Activated CD8-positive, alpha-beta T cell treated with anti-CD3 and anti-CD28 coated beads for 36 hours (primary cell): ENCODE measurements around the gene FASN. TPM values are rescaled to one million over a fixed set of nuclear protein-coding genes. Genes with fewer than 3 reads are reported as not detected.
A peak's percentile ranks its signal among the peaks of the same experiment; 100 is the strongest.

Experiments
- ATAC-seq: fragments of 200-7000 bp; cut with Tn5 transposase; one replicate; pipeline ENCODE4 v1.10.0; 2021; ENCODE audit warnings: mild to moderate bottlenecking, moderate library complexity
- CTCF ChIA-PET: fragments of 350-600 bp; sonication (Branson Sonifier 250); formaldehyde crosslinking; loops from one replicate; lab custom pipeline; 2021; ENCODE audit warnings: antibody characterized with exemption; lab: Charles Lee
- POLR2A ChIA-PET: fragments of 350-600 bp; sonication (Branson Sonifier 250); formaldehyde crosslinking; loops from one replicate; lab custom pipeline; 2021; ENCODE audit warnings: antibody characterized with exemption; lab: Charles Lee
- DNase-seq: peaks from one replicate; pipeline ENCODE4 v3.0.0-alpha.2; 2020
- H3K27ac Mint-ChIP-seq: one replicate; pipeline ENCODE4 v1.8.0; 2021; ENCODE audit warnings: mild to moderate bottlenecking, mixed read lengths
- H3K27me3 Mint-ChIP-seq: one replicate; pipeline ENCODE4 v1.8.0; 2021; ENCODE audit warnings: mixed read lengths
- H3K36me3 Mint-ChIP-seq: one replicate; pipeline ENCODE4 v1.8.0; 2021; ENCODE audit warnings: low read depth, mixed read lengths
- H3K4me1 Mint-ChIP-seq: one replicate; pipeline ENCODE4 v1.8.0; 2021; ENCODE audit warnings: low read depth, mixed read lengths
- H3K4me3 Mint-ChIP-seq: one replicate; pipeline ENCODE4 v1.8.0; 2021; ENCODE audit warnings: mild to moderate bottlenecking, moderate library complexity, mixed read lengths
- H3K9me3 Mint-ChIP-seq: one replicate; pipeline ENCODE4 v1.8.0; 2021; ENCODE audit warnings: mixed read lengths
- CTCF ChIP-seq: fragments of 200-600 bp; IDR thresholded peaks from one replicate; pipeline ENCODE4 v1.8.0; 2022; ENCODE audit warnings: antibody characterized with exemption, mild to moderate bottlenecking
- intact Hi-C: fragments of 100-400 bp; cut with micrococcal nuclease; formaldehyde crosslinking; loops from one replicate; pipeline ENCODE4 v1.10.0; 2022
- total RNA-seq, 2 experiments: library from RNA; stranded (reverse); gene quantifications; one replicate each; pipeline ENCODE4 v1.2.3, GENCODE V29; 2021

The FASN gene
- total RNA-seq, 2 experiments from 2014 or later: 250 to 260 TPM

GRCh38 chr17:82054351-82055022 is 43.5 kb downstream of the FASN start:
- POLR2A ChIA-PET: interaction anchor here (1.1 to 9.3 kb wide), 4 partner anchors 9 to 73 kb away, joined by 3 to 98 read pairs (median 4); partner anchors contain the start of gene DUS1L
- H3K27me3 Mint-ChIP-seq: no peaks in the 10 kb centered on the region
- no peak for DNase-seq
- intact Hi-C loops: no loop called here
- no peak for TF ChIP-seq CTCF
- H3K9me3 Mint-ChIP-seq: no peaks in the 10 kb centered on the region
- peaks cover 2% of the 10 kb centered on the region for H3K36me3 Mint-ChIP-seq
- peaks cover 19% of the 10 kb centered on the region for H3K4me1 Mint-ChIP-seq
- no peak overlapping the region for H3K4me3 Mint-ChIP-seq
- CTCF ChIA-PET: no interaction called here
- H3K27ac Mint-ChIP-seq: peak overlapping the region; percentile 16
- no peak for ATAC-seq

GRCh38 chr17:82053556-82054263 is 44.3 kb downstream of the FASN start:
- POLR2A ChIA-PET: interaction anchor here (0.7 to 9.3 kb wide), 4 partner anchors 10 to 38 kb away, joined by 4 to 98 read pairs (median 4); partner anchors contain the start of gene DUS1L
- Mint-ChIP-seq H3K36me3 (peaks cover 2% of the 10 kb centered on the region), H3K9me3 (no peaks in the 10 kb centered on the region), H3K4me1 (peaks cover 19% of the 10 kb centered on the region), H3K27ac (peak overlapping the region; percentile 25), H3K27me3 (no peaks in the 10 kb centered on the region), H3K4me3 (peak overlapping the region; percentile 82)
- ATAC-seq (no peak), DNase-seq (no peak)
- CTCF ChIA-PET: no interaction called here
- intact Hi-C loops: no loop called here
- no peak for TF ChIP-seq CTCF

GRCh38 chr17:82053130-82053529 is 44.9 kb downstream of the FASN start:
- ChIA-PET POLR2A (interaction anchor here (1.3 to 9.3 kb wide), 4 partner anchors 11 to 39 kb away, joined by 4 to 98 read pairs (median 4); partner anchors contain the start of gene DUS1L), CTCF (no interaction called here)
- intact Hi-C loops: no loop called here
- Mint-ChIP-seq H3K36me3 (peaks cover 2% of the 10 kb centered on the region), H3K4me1 (peaks cover 19% of the 10 kb centered on the region), H3K9me3 (no peaks in the 10 kb centered on the region), H3K27ac (peak overlapping the region; percentile 25), H3K27me3 (no peaks in the 10 kb centered on the region), H3K4me3 (peak overlapping the region; percentile 82)
- DNase-seq (no peak), ATAC-seq (no peak)
- no peak for TF ChIP-seq CTCF

- ATAC-seq (no peak), DNase-seq (no peak)
- H3K36me3 Mint-ChIP-seq: peaks cover 2% of the 10 kb centered on the region
- no peaks in the 10 kb centered on the region for H3K27me3 Mint-ChIP-seq
- H3K9me3 Mint-ChIP-seq: no peaks in the 10 kb centered on the region
- H3K4me1 Mint-ChIP-seq: peaks cover 19% of the 10 kb centered on the region
- intact Hi-C loops: no loop called here
- POLR2A ChIA-PET: interaction anchor here (1.3 to 9.3 kb wide), 4 partner anchors 11 to 39 kb away, joined by 4 to 98 read pairs (median 4); partner anchors contain the start of gene DUS1L
- CTCF ChIA-PET: interaction anchor here (1.0 to 1.2 kb wide), 3 partner anchors 22 to 102 kb away, joined by 3 read pairs; no protein-coding TSS in a partner anchor
- TF ChIP-seq CTCF: no peak
- peak overlapping the region; percentile 82 for H3K4me3 Mint-ChIP-seq
- peak overlapping the region; percentile 15 for H3K27ac Mint-ChIP-seq
Measured at GRCh38 chr17:82052638-82053059, 45.4 kb downstream of the FASN start.
